ENCODE results near the gene F8. TPM values are rescaled to one million over a fixed set of nuclear protein-coding genes. Genes with fewer than 3 reads are reported as not detected.

The F8 gene
- total and polyA plus RNA-seq, 10 of the 15 experiments (the other 5 are each of a cell fraction or from before 2014, with no cell fraction given), result 3.0 to 8.1 (median 5.1) TPM

GRCh38 chrX:155056877-155057792, 34.6 kb upstream of the F8 start (continued):
- TF ChIP-seq CBX5 (IDR thresholded peaks at IDR 0.05; ENCODE audit: low read depth) (no peak), ZNF592 (IDR thresholded peaks at IDR 0.05) (no peak), E2F8 (IDR thresholded peaks at IDR 0.05; ENCODE audit: low read depth, partially characterized antibody) (no peak), PRDM15 (CRISPR knock-in tag; IDR thresholded peaks at IDR 0.05) (no peak), RELB (IDR thresholded peaks at IDR 0.05; ENCODE audit: low read depth) (no peak), CUX1 (IDR thresholded peaks at IDR 0.05; ENCODE audit: insufficient replicate concordance, low read depth, low read length) (no peak), NR2C1 (IDR thresholded peaks at IDR 0.05) (no peak), NBN (IDR thresholded peaks at IDR 0.05) (no peak), CBFB (IDR thresholded peaks at IDR 0.05; ENCODE audit: low read depth) (no peak)
